ENCODE data around the gene PCSK9. TPM values are rescaled to one million over a fixed set of nuclear protein-coding genes. Genes with fewer than 3 reads are reported as not detected.

PCSK9 gene
- total and polyA plus RNA-seq, 2 of the 13 experiments (the other 11 are each of a cell fraction or from before 2014, with no cell fraction given), result 33.3 to 80.5 TPM

- ATAC-seq, result no peak
- Histone ChIP-seq H3K36me3 (replicated peaks in 1 of 2; ENCODE audit: control insufficient read depth in 1 of 2, insufficient read depth in 2 of 2, low read length in 2 of 2) (no peaks in the 10 kb centered on the region), H3K9ac (ENCODE audit: insufficient read depth, low read depth, low read length) (no peak overlapping the region), H3K4me1 (ENCODE audit: insufficient read depth, low read length) (peaks cover 7% of the 10 kb centered on the region; the same call in 1 of the 2 replicates), H3K4me2 (ENCODE audit: low read depth, low read length) (no peak overlapping the region), H3K27me3 (ENCODE audit: control insufficient read depth in 1 of 2, insufficient read depth in 2 of 2, low read length in 2 of 2) (peaks cover 2 to 12% of the 10 kb centered on the region in 2 experiments; a peak in 3 of 5 replicates), H3K9me3 (ENCODE audit: low read length) (no peaks in the 10 kb centered on the region), H3K4me3 (replicated peaks in 1 of 3; ENCODE audit: insufficient read depth in 1 of 3, low read depth in 2 of 3, low read length in 3 of 3) (no peak overlapping the region), H3K79me2 (ENCODE audit: insufficient read depth, low read length) (no peaks in the 10 kb centered on the region), H4K20me1 (ENCODE audit: insufficient read depth, low read length) (no peaks in the 10 kb centered on the region), H3K27ac (ENCODE audit: extremely low read length, insufficient read depth, low read length) (no peak overlapping the region), H2AFZ (ENCODE audit: low read length) (no peak overlapping the region)
- DNase-seq (ENCODE audit: low spot score), result no peak
- BruUV-seq (replicated peaks), result no TSS peak
- no peak for FAIRE-seq
- POLR2A ChIA-PET, result no interaction called here
- in situ Hi-C loops (cut with HindIII; ENCODE audit: extremely low pct_ligation_motif_present, low pct_unique_long_range_greater_than_20kb), result no loop called here
- CTCF ChIA-PET (ENCODE audit: low intra/inter-chr PET ratio, low total read pairs), result no interaction called here
- intact Hi-C loops (cut with micrococcal nuclease; ENCODE audit: unreplicated experiment), result no loop called here
- TF ChIP-seq BRD4 (CRISPR knock-in tag; IDR thresholded peaks at IDR 0.05), result no peak
- TF ChIP-seq RFX3 (CRISPR knock-in tag; IDR thresholded peaks at IDR 0.05), result no peak
- TF ChIP-seq ZFP36 (IDR thresholded peaks at IDR 0.05; ENCODE audit: borderline replicate concordance, low read depth, low read length, partially characterized antibody), result no peak
- no peak for TF ChIP-seq CBFB (CRISPR knock-in tag; IDR thresholded peaks at IDR 0.05)
- TF ChIP-seq ZNF609 (CRISPR knock-in tag; IDR thresholded peaks at IDR 0.05; ENCODE audit: borderline replicate concordance), result no peak
- TF ChIP-seq ZNF430 (CRISPR knock-in tag; IDR thresholded peaks at IDR 0.05), result no peak
- TF ChIP-seq ZNF432 (CRISPR knock-in tag; IDR thresholded peaks at IDR 0.05; ENCODE audit: borderline replicate concordance), result no peak
- no peak for TF ChIP-seq TOE1 (CRISPR knock-in tag; IDR thresholded peaks at IDR 0.05)
- 17% methylated on average over 3 of the region's 3 CpGs for WGBS (ENCODE audit: low lambda C conversion rate)
These were observed 31.7 kb upstream of the PCSK9 start for GRCh38 chr1:55007625-55008024.
